Measurements from ENCODE around the gene MAN2A2.
"Not testable (repeated sequence)": the region's sequence is repeated elsewhere in the genome, so short reads cannot be mapped to it uniquely, and the experiment has no call there.

Gene MAN2A2

DNA sequence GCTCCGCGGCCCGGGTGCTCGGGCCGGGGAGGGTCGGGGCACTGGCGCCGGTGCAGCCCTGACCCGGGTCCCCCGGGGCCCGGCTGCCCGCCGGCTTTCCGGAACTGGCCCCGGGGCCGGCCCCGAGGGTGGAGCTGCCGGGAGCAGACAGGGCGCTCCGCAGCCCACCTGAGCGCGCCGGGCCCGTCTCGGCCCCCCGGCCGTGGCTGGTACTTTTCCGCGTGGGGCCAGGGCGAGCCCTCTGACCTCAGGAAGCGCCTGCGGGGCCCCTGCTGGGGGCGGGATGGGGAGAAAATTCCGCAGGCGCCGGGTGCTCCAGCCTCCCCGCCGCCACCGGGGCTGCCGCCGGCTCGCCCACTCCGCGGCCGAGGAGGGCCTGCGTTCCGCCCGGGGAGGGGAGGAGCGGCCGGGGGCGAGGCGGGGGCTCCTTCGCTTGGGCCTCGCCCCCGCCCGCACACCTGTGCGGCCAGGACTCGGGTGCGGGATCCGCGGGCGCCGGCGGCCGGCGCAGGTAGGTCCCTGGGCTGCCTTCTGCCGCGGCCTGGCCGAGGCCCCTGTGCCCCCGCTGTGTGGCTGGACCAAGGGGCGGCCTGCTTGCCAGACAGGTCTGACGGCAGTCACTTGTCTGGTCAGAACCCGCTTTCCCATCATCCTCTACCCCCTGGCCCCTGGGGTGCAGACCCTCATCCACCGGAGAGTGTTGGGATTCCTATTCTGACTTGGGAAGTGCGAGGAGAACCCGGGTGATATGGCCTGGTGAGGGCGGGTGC lies 31.2 kb upstream of the MAN2A2 start:
- DNase-seq (ENCODE audit: low spot score) = peak; percentile 50

GRCh38 chr15:90872486-90873184 lies 30.5 kb upstream of the MAN2A2 start:
- DNase-seq (ENCODE audit: low spot score) = peak; percentile 87

GRCh38 chr15:90873488-90873997 lies 29.6 kb upstream of the MAN2A2 start:
- DNase-seq (ENCODE audit: low spot score) = no peak

- DNase-seq (ENCODE audit: low spot score) = no peak
These were observed 29.0 kb upstream of the MAN2A2 start for GRCh38 chr15:90873998-90874605.

DNA sequence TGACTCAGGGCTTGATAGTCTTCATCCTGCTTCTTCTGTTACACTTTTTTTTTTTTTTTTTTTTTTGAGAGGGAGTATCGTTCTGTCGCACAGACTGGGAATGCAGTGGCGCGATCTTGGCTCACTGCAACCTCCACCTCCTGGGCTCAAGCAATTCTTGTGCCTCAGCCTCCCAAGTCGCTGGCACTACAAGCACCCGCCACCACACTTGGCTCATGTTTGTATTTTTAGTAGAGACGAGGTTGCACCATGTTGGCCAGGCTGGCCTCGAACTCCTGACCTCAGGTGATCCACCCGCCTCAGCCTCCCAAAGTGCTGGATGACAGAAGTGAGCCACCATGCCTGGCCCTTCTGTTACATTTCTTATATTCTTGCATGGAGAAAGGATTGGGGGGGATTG lies 28.1 kb upstream of the MAN2A2 start:
- DNase-seq (ENCODE audit: low spot score) = not testable (repeated sequence)

DNA sequence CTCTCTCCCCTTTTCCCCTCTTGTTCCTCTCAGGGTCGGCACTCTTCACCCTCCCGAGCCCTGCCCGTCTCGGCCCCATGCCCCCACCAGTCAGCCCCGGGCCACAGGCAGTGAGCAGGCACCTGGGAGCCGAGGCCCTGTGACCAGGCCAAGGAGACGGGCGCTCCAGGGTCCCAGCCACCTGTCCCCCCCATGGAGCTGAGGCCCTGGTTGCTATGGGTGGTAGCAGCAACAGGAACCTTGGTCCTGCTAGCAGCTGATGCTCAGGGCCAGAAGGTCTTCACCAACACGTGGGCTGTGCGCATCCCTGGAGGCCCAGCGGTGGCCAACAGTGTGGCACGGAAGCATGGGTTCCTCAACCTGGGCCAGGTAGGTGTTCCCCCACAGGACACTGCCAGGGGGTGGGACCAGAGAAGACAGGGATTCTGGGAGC lies 27.5 kb upstream of the MAN2A2 start:
- no peak for DNase-seq (ENCODE audit: low spot score)

- DNase-seq (ENCODE audit: low spot score) = no peak
These were observed 27.1 kb upstream of the MAN2A2 start for GRCh38 chr15:90876046-90876445.

GRCh38 chr15:90876512-90877170 lies 26.5 kb upstream of the MAN2A2 start:
- no peak for DNase-seq (ENCODE audit: low spot score)

DNA sequence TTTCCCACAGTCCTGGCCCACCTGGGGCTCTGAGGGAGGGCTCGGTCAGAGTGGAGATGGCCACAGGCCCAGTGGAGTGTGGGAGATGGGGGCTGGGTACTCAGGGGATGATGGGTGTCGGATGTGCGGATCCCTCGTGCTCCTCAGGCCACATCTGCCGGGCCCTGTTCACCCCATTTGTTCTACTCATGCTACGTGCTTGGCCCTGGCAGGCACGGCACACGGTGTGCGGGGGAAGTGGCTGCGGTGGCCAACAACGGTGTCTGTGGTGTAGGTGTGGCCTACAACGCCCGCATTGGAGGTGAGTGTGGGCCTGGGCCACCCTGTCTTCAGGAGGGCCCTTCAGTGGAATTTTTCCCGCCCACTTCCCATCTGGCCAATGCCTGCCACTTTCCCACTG lies 25.8 kb upstream of the MAN2A2 start:
- DNase-seq (ENCODE audit: low spot score) = no peak

GRCh38 chr15:90877996-90878395 lies 25.1 kb upstream of the MAN2A2 start:
- DNase-seq (ENCODE audit: low spot score) = no peak

DNA sequence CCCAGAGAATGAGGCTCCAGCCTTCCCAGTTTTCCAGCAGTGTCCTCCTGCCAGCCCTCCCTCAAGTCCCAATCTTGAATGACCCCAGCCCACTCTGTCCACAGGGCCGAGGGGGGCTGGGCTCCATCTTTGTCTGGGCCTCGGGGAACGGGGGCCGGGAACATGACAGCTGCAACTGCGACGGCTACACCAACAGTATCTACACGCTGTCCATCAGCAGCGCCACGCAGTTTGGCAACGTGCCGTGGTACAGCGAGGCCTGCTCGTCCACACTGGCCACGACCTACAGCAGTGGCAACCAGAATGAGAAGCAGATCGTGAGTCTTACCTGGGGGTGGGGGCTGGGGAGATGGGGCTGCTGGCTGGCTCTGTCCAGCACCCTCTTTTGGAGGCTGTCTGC lies 24.4 kb upstream of the MAN2A2 start:
- DNase-seq (ENCODE audit: low spot score) = no peak

GRCh38 chr15:90879730-90880366 lies 23.3 kb upstream of the MAN2A2 start:
- DNase-seq (ENCODE audit: low spot score) = no peak

DNA sequence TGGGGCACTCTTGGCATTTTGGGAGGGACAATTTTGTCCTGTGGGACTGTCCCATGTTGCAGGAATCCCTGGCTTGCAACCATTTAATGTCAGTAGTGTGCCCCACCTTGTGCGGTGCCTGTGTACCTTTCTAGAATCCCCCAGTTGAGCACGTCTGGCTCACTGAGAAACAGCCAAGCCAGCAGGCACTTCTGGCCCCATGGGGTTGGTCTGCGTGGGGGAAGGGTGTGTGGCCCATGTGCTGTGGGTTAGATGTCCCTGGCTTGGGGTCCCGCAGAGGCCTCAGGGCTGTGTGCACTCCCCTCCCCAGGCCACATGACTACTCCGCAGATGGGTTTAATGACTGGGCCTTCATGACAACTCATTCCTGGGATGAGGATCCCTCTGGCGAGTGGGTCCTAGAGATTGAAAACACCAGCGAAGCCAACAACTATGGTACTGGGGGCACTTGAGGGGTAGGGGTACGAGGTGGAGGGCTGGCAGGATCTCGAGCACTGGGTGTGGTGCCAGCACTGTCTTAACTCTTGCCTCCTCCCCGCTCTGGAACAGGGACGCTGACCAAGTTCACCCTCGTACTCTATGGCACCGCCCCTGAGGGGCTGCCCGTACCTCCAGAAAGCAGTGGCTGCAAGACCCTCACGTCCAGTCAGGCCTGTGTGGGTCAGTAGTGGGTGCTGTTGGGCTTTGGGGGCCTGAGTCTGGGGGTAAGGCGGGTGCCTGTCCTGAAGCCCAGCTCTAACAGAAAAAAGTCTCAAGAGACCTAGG lies 22.5 kb upstream of the MAN2A2 start:
- DNase-seq (ENCODE audit: low spot score) = no peak

DNA sequence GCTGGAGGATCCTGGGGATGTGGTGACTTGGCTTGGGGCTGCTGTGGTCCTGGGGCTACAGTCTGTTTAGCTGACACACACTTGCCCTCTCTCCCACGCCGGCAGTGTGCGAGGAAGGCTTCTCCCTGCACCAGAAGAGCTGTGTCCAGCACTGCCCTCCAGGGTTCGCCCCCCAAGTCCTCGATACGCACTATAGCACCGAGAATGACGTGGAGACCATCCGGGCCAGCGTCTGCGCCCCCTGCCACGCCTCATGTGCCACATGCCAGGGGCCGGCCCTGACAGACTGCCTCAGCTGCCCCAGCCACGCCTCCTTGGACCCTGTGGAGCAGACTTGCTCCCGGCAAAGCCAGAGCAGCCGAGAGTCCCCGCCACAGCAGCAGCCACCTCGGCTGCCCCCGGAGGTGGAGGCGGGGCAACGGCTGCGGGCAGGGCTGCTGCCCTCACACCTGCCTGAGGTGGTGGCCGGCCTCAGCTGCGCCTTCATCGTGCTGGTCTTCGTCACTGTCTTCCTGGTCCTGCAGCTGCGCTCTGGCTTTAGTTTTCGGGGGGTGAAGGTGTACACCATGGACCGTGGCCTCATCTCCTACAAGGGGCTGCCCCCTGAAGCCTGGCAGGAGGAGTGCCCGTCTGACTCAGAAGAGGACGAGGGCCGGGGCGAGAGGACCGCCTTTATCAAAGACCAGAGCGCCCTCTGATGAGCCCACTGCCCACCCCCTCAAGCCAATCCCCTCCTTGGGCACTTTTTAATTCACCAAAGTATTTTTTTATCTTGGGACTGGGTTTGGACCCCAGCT lies 21.7 kb upstream of the MAN2A2 start:
- no peak for DNase-seq (ENCODE audit: low spot score)

DNA sequence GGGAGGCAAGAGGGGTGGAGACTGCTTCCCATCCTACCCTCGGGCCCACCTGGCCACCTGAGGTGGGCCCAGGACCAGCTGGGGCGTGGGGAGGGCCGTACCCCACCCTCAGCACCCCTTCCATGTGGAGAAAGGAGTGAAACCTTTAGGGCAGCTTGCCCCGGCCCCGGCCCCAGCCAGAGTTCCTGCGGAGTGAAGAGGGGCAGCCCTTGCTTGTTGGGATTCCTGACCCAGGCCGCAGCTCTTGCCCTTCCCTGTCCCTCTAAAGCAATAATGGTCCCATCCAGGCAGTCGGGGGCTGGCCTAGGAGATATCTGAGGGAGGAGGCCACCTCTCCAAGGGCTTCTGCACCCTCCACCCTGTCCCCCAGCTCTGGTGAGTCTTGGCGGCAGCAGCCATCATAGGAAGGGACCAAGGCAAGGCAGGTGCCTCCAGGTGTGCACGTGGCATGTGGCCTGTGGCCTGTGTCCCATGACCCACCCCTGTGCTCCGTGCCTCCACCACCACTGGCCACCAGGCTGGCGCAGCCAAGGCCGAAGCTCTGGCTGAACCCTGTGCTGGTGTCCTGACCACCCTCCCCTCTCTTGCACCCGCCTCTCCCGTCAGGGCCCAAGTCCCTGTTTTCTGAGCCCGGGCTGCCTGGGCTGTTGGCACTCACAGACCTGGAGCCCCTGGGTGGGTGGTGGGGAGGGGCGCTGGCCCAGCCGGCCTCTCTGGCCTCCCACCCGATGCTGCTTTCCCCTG lies 21.0 kb upstream of the MAN2A2 start:
- DNase-seq (ENCODE audit: low spot score) = no peak

- no peak for DNase-seq (ENCODE audit: low spot score)
These were observed 20.1 kb upstream of the MAN2A2 start for GRCh38 chr15:90882781-90883525.

DNA sequence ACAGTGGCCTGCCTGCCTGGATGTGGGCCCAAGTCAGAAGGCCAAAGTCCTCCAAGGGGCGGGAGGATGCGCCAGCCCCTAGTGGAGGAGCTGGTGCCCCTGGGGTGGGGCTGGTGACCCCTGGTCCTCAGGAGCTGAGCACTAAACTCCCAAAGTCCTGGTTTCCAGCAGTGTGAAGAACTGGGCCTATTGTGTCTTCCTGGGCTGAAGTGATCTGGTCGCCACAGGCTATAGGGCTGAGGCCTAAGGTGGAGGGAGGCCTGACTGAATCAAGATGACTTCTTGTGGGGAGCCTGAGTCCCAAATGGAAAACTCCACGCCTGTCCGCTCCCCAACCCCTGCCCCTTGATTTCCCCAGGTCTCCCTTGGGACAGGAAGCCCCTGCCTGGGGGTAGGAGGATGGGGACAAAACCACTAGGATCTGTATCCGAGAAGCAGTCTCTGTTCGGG lies 19.6 kb upstream of the MAN2A2 start:
- no peak for DNase-seq (ENCODE audit: low spot score)

DNA sequence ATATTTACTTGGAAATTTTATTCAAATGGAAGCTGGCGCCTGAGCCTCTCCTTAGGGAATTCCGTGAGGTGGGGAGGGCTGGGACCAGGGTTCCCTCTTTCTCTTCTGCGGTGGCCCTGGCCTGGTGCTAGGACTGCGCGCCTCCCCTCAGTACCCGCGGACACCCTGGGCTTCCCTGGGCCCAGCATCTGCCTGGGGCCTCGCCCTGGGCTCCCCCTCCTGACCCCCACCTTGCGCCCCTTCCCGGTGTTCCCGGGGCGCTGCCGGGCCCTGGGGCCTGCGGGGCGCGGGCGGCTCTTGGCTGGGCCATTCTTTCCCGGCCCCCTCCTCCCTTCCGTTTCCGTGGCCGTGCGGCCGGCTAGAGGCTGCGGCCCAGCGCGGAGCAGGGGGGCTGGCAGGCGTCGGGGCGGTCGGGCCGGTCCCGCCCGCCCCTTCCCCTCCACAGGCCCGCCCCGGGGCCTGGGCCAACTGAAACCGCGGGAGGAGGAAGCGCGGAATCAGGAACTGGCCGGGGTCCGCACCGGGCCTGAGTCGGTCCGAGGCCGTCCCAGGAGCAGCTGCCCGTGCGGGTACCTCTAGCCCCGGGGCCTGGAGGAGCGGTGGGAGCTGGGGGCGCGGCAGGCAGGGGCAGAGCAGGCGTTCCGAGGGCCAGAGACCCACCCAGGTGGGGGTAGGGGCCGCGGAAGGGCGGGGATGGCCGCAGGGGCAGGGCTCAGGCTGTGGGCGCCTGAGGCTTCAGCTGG lies 19.0 kb upstream of the MAN2A2 start, which contains the start of gene FES:
Gene FES (plus strand): TSS at position 529 of the 743 bp plus-strand sequence. CDS start 542 bp downstream, outside the sequence.
- no peak for DNase-seq (ENCODE audit: low spot score)
